Coronary artery (tissue), 2 donors: ENCODE data around the gene VWA3B.
"Not testable (repeated sequence)": the region's sequence is repeated elsewhere in the genome, so short reads cannot be mapped to it uniquely, and the experiment has no call there.

Experiments used
- DNase-seq: peaks from one replicate; pipeline ENCODE4 v3.0.0-alpha.2; 2017; ENCODE audit warnings: low spot score
- H3K27ac ChIP-seq, 2 donors: fragments of 200-600 bp; sonication (generic); one replicate each; pipeline ENCODE4 v1.5.1; 2016 to 2019
- H3K4me3 ChIP-seq: fragments of 200-600 bp; sonication (generic); 2 replicates; pipeline ENCODE4 v1.5.1; 2016; ENCODE audit warnings: mild to moderate bottlenecking, moderate library complexity
- CTCF ChIP-seq: fragments of 200-600 bp; sonication (generic); IDR thresholded peaks from one replicate; pipeline ENCODE4 v1.5.1; 2019; ENCODE audit warnings: antibody characterized with exemption

VWA3B gene

GRCh38 chr2:98247383-98247782, 160.4 kb downstream of the VWA3B start:
- no peak for DNase-seq
- Histone ChIP-seq H3K27ac (no peak overlapping the region), H3K4me3 (no peak overlapping the region)
- no peak for TF ChIP-seq CTCF

DNA sequence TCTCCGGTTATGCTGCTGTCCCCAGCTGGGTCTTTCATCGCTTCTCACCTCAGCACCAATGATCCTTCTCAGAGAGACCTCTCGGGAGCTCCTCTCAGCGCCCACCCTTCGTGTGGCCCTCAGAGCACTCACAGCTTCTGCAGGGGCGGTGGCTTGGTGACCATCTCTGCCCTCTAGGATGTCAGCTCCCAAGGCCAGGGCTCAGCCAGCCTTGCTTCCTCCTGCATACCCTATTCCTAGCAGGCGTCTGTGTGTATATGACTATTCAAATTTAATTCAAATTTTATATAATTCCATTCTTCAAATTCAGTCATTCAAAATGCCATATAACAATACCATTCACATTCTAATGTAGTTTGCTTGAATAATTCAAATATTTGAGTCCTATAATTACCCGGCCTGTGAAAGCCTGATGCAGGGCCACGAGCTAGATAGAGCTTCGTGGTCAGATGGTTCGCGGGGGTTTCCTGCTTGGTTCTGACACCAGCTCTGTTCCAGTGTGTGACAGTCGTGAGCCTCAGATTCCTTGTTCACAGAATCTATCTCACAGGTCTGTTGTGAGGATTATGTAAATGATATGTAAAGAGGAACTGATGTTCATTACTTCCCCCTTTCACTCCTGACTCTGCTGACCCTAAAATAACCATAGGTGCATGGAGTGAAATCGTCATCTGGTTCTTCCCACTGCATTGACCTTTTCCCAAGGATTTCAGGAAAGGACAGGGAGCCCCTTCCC, 165.2 kb downstream of the VWA3B start:
- no peak for TF ChIP-seq CTCF
- H3K4me3 ChIP-seq, result no peak overlapping the region
- H3K27ac ChIP-seq, result no peak overlapping the region
- DNase-seq, result no peak

DNA sequence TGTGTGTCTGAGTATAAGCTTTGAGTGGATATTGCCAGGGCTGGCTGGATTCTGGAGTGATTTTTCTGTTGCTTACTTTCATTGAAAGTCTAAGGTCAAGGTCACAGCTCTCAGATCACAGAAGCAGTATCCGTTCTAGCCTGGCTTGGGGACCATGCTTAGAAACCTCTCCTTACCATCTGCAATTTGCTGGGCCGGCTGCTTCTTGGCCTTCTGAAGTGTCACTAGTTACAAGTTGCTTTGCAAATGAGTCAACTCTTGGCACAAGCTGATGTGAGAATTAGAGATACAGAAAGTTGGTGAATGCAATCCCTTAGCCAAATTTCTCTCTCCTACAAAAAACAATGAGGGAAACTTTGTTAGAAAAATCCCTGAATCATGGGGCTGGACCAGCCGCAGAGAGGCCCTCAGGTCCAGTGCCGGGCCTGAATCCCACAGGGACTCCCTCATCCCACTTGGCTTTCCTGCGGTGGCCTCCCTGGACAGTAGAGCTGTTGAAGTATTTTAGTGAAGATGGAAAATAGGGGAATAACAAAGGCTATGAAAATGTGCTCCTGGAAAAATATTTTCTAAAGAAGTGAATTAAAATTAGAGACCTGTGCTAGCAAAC, 166.6 kb downstream of the VWA3B start:
- DNase-seq, result no peak
- Histone ChIP-seq H3K27ac (no peak overlapping the region), H3K4me3 (no peak overlapping the region)
- no peak for TF ChIP-seq CTCF

- Histone ChIP-seq H3K4me3 (no peak overlapping the region), H3K27ac (no peak overlapping the region)
- DNase-seq, result no peak
- TF ChIP-seq CTCF, result no peak
Observed at GRCh38 chr2:98254504-98255059, 167.6 kb downstream of the VWA3B start.

DNA sequence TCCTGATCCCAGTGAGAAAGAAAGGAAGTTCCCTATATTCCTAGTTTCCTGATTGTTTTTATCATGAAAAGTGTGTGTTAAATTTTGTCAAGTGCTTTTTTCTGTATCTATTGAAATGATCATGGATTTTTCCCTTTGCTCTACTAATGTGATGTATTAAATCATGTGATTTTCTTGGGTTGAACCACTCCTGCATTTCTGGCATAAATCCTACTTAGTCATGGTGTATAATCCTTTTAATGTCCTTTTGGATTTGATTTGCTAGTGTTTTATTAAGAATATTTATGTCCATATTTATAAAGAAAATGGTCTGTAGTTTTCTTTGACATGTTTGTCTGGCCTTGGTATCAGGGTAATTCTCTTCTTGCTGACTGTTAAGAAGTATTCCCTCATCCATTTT, 171.9 kb downstream of the VWA3B start:
- Histone ChIP-seq H3K27ac (no peak overlapping the region), H3K4me3 (no peak overlapping the region)
- no peak for DNase-seq
- TF ChIP-seq CTCF, result no peak

DNA sequence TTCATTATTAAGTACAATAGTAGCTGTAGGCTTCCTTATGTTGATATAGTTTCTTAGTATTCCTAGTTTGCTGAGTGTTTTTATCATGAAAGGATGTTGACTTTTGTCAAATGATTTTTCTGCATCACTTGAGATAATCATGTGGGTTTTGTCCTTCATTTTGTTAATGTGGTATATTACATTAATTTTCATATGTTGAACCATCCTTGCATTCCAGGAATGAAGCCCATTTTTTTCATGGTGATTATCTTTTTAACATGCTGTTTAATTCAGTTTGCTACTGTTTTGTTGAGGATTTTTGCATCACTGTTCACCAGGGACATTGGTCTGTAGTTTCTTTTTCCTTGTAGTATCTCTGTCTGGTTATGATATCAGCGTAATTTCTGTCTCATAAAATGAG, 176.4 kb downstream of the VWA3B start:
- no peak for DNase-seq
- no peak for TF ChIP-seq CTCF
- Histone ChIP-seq H3K4me3 (no peak overlapping the region), H3K27ac (no peak overlapping the region)

DNA sequence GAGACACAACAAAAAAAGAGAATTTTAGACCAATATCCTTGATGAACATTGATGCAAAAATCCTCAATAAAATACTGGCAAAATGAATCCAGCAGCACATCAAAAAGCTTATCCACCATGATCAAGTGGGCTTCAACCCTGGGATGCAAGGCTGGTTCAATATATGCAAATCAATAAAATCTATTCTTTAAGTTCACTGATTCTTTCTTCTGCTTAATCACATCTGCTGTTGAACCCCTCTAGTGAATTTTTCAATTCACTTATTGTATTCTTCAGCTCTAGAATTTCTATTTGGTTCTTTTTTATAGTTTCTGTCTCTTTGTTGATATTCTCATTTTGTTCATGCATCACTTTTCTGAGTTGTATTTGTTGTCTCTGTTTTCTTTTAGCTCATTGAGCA, 181.3 kb downstream of the VWA3B start:
- H3K27ac ChIP-seq, H3K4me3 ChIP-seq, DNase-seq: not testable (repeated sequence)
